ENCODE measurements around the gene ASXL2. TPM values are rescaled to one million over a fixed set of nuclear protein-coding genes. Genes with fewer than 3 reads are reported as not detected.

Gene ASXL2
- total RNA-seq, 6 donors from 2014 or later: 15.5 to 34.9 (median 25.6) TPM

- peak overlapping the region in 2 of 4 donors; percentile 7 to 53 for H3K27ac ChIP-seq
- peaks cover 0 to 24% (median 10%) of the 10 kb centered on the region in 4 donors for H3K36me3 ChIP-seq
- peaks cover 0 to 12% (median 3%) of the 10 kb centered on the region in 4 donors for H3K4me1 ChIP-seq
- no peak for TF ChIP-seq EP300 (IDR thresholded peaks at IDR 0.05)
- no peak for TF ChIP-seq POLR2A (IDR thresholded peaks at IDR 0.05)
- WGBS, 2 donors: 62 to 71% methylated on average over 4 of the region's 4 CpGs
- H3K27me3 ChIP-seq: no peaks in the 10 kb centered on the region
- no peak for ATAC-seq (ENCODE audit: low FRiP score in 2 of 2)
- H3K4me3 ChIP-seq: no peak overlapping the region
- H3K9me3 ChIP-seq: no peaks in the 10 kb centered on the region
- DNase-seq: no peak
Observed at GRCh38 chr2:25794544-25795276, 83.6 kb downstream of the ASXL2 start.

GRCh38 chr2:25790074-25790790 lies 88.1 kb downstream of the ASXL2 start:
- DNase-seq (no peak), ATAC-seq (ENCODE audit: low FRiP score in 2 of 2) (no peak)
- Histone ChIP-seq H3K27me3 (no peaks in the 10 kb centered on the region), H3K36me3 (peaks cover 0 to 7% (median 0%) of the 10 kb centered on the region in 4 donors), H3K9me3 (no peaks in the 10 kb centered on the region), H3K27ac (no peak overlapping the region), H3K4me3 (no peak overlapping the region), H3K4me1 (peaks cover 0 to 10% (median 3%) of the 10 kb centered on the region in 4 donors)
- 89% methylated on average over 5 of the region's 5 CpGs for WGBS, 2 donors
- no peak for TF ChIP-seq EP300 (IDR thresholded peaks at IDR 0.05)

- H3K9me3 ChIP-seq: no peaks in the 10 kb centered on the region
- no peak for ATAC-seq (ENCODE audit: low FRiP score in 2 of 2)
- TF ChIP-seq EP300 (IDR thresholded peaks at IDR 0.05) (no peak), CTCF (IDR thresholded peaks at IDR 0.05) (no peak), POLR2AphosphoS5 (IDR thresholded peaks at IDR 0.05) (no peak), POLR2A (IDR thresholded peaks at IDR 0.05) (no peak)
- H3K4me1 ChIP-seq: peaks cover 0 to under 1% (median 0%) of the 10 kb centered on the region in 4 donors
- DNase-seq: no peak
- 86% methylated on average over 3 of the region's 3 CpGs for WGBS, 2 donors
- H3K27ac ChIP-seq: no peak overlapping the region
- H3K4me3 ChIP-seq: no peak overlapping the region
- H3K27me3 ChIP-seq: no peaks in the 10 kb centered on the region
- H3K36me3 ChIP-seq: peaks cover 0 to 7% (median 0%) of the 10 kb centered on the region in 4 donors
Observed at GRCh38 chr2:25788457-25788856, 89.8 kb downstream of the ASXL2 start.

- Histone ChIP-seq H3K27me3 (no peaks in the 10 kb centered on the region), H3K4me3 (no peak overlapping the region), H3K9me3 (no peaks in the 10 kb centered on the region), H3K27ac (no peak overlapping the region), H3K4me1 (no peaks in the 10 kb centered on the region), H3K36me3 (peaks cover 0 to 4% (median 0%) of the 10 kb centered on the region in 4 donors)
- TF ChIP-seq EP300 (IDR thresholded peaks at IDR 0.05) (no peak), CTCF (IDR thresholded peaks at IDR 0.05) (no peak), POLR2A (IDR thresholded peaks at IDR 0.05) (no peak), POLR2AphosphoS5 (IDR thresholded peaks at IDR 0.05) (no peak)
- ATAC-seq (ENCODE audit: low FRiP score in 2 of 2) (no peak), DNase-seq (no peak)
- 62 to 78% methylated on average over 2 of the region's 2 CpGs for WGBS, 2 donors
Observed at GRCh38 chr2:25787020-25787419, 91.3 kb downstream of the ASXL2 start.

GRCh38 chr2:25784404-25784803 lies 93.9 kb downstream of the ASXL2 start:
- TF ChIP-seq CTCF (IDR thresholded peaks at IDR 0.05): no peak
- no peak for TF ChIP-seq POLR2A (IDR thresholded peaks at IDR 0.05)
- no peak for TF ChIP-seq POLR2AphosphoS5 (IDR thresholded peaks at IDR 0.05)
- TF ChIP-seq EP300 (IDR thresholded peaks at IDR 0.05): no peak
- Histone ChIP-seq H3K27ac (no peak overlapping the region), H3K36me3 (peaks cover 0 to 4% (median 0%) of the 10 kb centered on the region in 4 donors), H3K9me3 (no peaks in the 10 kb centered on the region), H3K27me3 (no peaks in the 10 kb centered on the region), H3K4me1 (no peaks in the 10 kb centered on the region), H3K4me3 (no peak overlapping the region)
- WGBS, 2 donors: 97 to 99% methylated on average over 4 of the region's 4 CpGs
- ATAC-seq (ENCODE audit: low FRiP score in 2 of 2) (no peak), DNase-seq (no peak)

All from upper lobe of left lung (tissue), 6 donors.